ENCODE data around the gene CAPN14.

Gene CAPN14

DNA sequence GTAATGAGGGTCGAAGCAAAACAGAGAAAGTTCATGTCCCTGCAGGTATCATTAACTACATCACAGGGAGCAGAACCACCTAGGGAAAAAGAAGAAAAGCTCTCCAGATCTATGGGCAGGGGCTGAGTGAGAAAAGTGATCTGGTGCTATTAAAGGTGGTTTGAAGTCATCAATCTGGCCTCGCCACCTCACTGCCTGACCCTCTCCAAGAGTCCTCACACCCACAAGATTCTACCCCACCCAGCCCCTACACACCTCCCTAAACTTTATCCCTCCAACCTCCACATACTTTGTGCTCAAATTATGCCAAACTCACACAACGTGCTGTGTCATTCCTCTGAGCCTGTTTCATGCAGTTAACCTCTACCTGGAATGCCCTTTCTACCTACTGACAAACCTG is 81.3 kb downstream of the CAPN14 start:
- Histone ChIP-seq H3K4me3 (ENCODE audit: low read depth, low read length) (no peak overlapping the region), H3K9me3 (ENCODE audit: control insufficient read depth, insufficient read depth, low read depth, low read length) (no peaks in the 10 kb centered on the region), H3K27ac (ENCODE audit: extremely low read depth, low read depth, low read length) (no peak overlapping the region), H3K4me1 (ENCODE audit: control insufficient read depth, insufficient read depth, low read length) (no peaks in the 10 kb centered on the region), H3K36me3 (ENCODE audit: control insufficient read depth in 2 of 2, insufficient read depth in 1 of 2, low read length in 2 of 2) (no peaks in the 10 kb centered on the region)
- TF ChIP-seq EGR2 (tag by site-specific recombination; IDR thresholded peaks at IDR 0.05; ENCODE audit: low read depth) = peak; percentile 64; the same call in 1 of the 2 replicates
- no peak for TF ChIP-seq KLF1 (tag by site-specific recombination; IDR thresholded peaks at IDR 0.05)
- POLR2A ChIA-PET = no interaction called here
- CTCF ChIA-PET = interaction anchor here (0.9 kb wide), 1 partner anchor 87 kb away, joined by 9 read pairs; no protein-coding TSS in a partner anchor

DNA sequence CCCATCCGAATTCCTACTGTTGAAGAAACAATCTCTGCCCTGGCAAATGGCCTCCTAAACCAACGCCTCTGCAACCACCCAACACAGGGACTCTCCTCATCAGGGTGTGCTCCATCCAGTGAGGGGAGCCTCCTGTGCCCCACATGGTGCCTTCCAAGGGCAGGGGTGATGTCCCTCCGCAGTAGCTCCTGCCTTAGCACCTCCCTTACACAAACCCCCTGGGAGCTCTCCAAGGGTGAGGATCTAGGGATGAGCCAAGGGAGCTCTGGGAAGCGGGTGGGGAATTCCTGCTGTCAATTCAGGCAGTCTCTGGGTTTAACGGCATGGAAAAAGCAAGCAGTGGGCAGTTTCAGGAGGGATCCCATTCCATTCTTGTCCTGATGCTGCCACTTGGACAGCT is 82.8 kb downstream of the CAPN14 start:
- Histone ChIP-seq H3K4me1 (ENCODE audit: control insufficient read depth, insufficient read depth, low read length) (no peaks in the 10 kb centered on the region), H3K4me3 (ENCODE audit: low read depth, low read length) (no peak overlapping the region), H3K36me3 (ENCODE audit: control insufficient read depth in 2 of 2, insufficient read depth in 1 of 2, low read length in 2 of 2) (no peaks in the 10 kb centered on the region), H3K27ac (ENCODE audit: extremely low read depth, low read depth, low read length) (no peak overlapping the region), H3K9me3 (ENCODE audit: control insufficient read depth, insufficient read depth, low read depth, low read length) (no peaks in the 10 kb centered on the region)
- no peak for TF ChIP-seq ZNF664 (tag by site-specific recombination; IDR thresholded peaks at IDR 0.05)
- no peak for TF ChIP-seq ZNF112 (tag by site-specific recombination; IDR thresholded peaks at IDR 0.05)
- TF ChIP-seq, protein P1, sequence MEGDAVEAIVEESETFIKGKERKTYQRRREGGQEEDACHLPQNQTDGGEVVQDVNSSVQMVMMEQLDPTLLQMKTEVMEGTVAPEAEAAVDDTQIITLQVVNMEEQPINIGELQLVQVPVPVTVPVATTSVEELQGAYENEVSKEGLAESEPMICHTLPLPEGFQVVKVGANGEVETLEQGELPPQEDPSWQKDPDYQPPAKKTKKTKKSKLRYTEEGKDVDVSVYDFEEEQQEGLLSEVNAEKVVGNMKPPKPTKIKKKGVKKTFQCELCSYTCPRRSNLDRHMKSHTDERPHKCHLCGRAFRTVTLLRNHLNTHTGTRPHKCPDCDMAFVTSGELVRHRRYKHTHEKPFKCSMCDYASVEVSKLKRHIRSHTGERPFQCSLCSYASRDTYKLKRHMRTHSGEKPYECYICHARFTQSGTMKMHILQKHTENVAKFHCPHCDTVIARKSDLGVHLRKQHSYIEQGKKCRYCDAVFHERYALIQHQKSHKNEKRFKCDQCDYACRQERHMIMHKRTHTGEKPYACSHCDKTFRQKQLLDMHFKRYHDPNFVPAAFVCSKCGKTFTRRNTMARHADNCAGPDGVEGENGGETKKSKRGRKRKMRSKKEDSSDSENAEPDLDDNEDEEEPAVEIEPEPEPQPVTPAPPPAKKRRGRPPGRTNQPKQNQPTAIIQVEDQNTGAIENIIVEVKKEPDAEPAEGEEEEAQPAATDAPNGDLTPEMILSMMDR (tag by site-specific recombination; IDR thresholded peaks at IDR 0.05) = no peak
- TF ChIP-seq ZIC2 (tag by site-specific recombination; IDR thresholded peaks at IDR 0.05) = peak; percentile 34; the same call in 1 of the 2 replicates
- no peak for TF ChIP-seq ZNF121 (tag by site-specific recombination; IDR thresholded peaks at IDR 0.05)
- TF ChIP-seq ZNF140 (tag by site-specific recombination; IDR thresholded peaks at IDR 0.05) = no peak
- no peak for TF ChIP-seq PRDM1 (tag by site-specific recombination; IDR thresholded peaks at IDR 0.05)
- ChIA-PET CTCF (interaction anchor here (0.5 to 1.2 kb wide), 2 partner anchors 36 to 233 kb away, joined by 3 read pairs; no protein-coding TSS in a partner anchor), POLR2A (no interaction called here)

DNA sequence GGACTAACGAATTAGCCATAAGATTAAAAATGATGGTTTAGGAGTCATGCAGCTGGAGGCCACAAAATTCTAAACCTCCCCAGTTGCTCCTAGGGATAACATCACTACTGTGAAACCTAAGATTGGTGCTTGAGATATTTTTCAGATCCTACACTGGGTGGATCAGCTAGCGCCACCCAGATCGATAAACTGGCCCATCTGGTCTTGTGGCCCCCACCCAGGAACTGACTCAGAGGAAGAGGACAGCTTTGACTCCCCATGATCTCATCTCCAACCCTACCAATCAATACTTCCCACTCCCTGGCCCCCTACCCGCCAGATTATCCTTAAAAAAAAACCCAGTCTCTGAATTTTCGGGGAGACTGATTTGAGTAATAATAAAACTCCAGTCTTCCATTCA is 84.5 kb downstream of the CAPN14 start:
- Histone ChIP-seq H3K4me1 (ENCODE audit: control insufficient read depth, insufficient read depth, low read length) (no peaks in the 10 kb centered on the region), H3K36me3 (ENCODE audit: control insufficient read depth in 2 of 2, insufficient read depth in 1 of 2, low read length in 2 of 2) (no peaks in the 10 kb centered on the region), H3K9me3 (ENCODE audit: control insufficient read depth, insufficient read depth, low read depth, low read length) (no peaks in the 10 kb centered on the region), H3K27ac (ENCODE audit: extremely low read depth, low read depth, low read length) (no peak overlapping the region), H3K4me3 (ENCODE audit: low read depth, low read length) (no peak overlapping the region)
- POLR2A ChIA-PET = no interaction called here
- TF ChIP-seq HOXA7 (CRISPR knock-in tag; IDR thresholded peaks at IDR 0.05; ENCODE audit: borderline replicate concordance) (no peak), ZNF416 (tag by site-specific recombination; IDR thresholded peaks at IDR 0.05) (no peak), ZNF585B (tag by site-specific recombination; IDR thresholded peaks at IDR 0.05) (no peak), ZFP3 (tag by site-specific recombination; IDR thresholded peaks at IDR 0.05; ENCODE audit: low read depth) (no peak), ZNF664 (tag by site-specific recombination; IDR thresholded peaks at IDR 0.05) (no peak), MYNN (tag by site-specific recombination; IDR thresholded peaks at IDR 0.05; ENCODE audit: borderline replicate concordance) (no peak), ZNF561 (tag by site-specific recombination; IDR thresholded peaks at IDR 0.05; ENCODE audit: borderline replicate concordance) (no peak), REPIN1 (tag by site-specific recombination; IDR thresholded peaks at IDR 0.05; ENCODE audit: low read depth) (no peak), ZNF610 (tag by site-specific recombination; IDR thresholded peaks at IDR 0.05; ENCODE audit: borderline replicate concordance) (no peak)
- TF ChIP-seq, protein P2, sequence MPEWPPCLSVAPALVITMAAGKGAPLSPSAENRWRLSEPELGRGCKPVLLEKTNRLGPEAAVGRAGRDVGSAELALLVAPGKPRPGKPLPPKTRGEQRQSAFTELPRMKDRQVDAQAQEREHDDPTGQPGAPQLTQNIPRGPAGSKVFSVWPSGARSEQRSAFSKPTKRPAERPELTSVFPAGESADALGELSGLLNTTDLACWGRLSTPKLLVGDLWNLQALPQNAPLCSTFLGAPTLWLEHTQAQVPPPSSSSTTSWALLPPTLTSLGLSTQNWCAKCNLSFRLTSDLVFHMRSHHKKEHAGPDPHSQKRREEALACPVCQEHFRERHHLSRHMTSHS (tag by site-specific recombination; IDR thresholded peaks at IDR 0.05) = no peak
- TF ChIP-seq, protein P3, sequence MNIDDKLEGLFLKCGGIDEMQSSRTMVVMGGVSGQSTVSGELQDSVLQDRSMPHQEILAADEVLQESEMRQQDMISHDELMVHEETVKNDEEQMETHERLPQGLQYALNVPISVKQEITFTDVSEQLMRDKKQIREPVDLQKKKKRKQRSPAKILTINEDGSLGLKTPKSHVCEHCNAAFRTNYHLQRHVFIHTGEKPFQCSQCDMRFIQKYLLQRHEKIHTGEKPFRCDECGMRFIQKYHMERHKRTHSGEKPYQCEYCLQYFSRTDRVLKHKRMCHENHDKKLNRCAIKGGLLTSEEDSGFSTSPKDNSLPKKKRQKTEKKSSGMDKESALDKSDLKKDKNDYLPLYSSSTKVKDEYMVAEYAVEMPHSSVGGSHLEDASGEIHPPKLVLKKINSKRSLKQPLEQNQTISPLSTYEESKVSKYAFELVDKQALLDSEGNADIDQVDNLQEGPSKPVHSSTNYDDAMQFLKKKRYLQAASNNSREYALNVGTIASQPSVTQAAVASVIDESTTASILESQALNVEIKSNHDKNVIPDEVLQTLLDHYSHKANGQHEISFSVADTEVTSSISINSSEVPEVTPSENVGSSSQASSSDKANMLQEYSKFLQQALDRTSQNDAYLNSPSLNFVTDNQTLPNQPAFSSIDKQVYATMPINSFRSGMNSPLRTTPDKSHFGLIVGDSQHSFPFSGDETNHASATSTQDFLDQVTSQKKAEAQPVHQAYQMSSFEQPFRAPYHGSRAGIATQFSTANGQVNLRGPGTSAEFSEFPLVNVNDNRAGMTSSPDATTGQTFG (tag by site-specific recombination; IDR thresholded peaks at IDR 0.05; ENCODE audit: borderline replicate concordance) = no peak
- TF ChIP-seq, protein P4, sequence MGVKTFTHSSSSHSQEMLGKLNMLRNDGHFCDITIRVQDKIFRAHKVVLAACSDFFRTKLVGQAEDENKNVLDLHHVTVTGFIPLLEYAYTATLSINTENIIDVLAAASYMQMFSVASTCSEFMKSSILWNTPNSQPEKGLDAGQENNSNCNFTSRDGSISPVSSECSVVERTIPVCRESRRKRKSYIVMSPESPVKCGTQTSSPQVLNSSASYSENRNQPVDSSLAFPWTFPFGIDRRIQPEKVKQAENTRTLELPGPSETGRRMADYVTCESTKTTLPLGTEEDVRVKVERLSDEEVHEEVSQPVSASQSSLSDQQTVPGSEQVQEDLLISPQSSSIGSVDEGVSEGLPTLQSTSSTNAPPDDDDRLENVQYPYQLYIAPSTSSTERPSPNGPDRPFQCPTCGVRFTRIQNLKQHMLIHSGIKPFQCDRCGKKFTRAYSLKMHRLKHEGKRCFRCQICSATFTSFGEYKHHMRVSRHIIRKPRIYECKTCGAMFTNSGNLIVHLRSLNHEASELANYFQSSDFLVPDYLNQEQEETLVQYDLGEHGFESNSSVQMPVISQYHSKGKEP (tag by site-specific recombination; IDR thresholded peaks at IDR 0.05) = no peak
- TF ChIP-seq, protein P5, sequence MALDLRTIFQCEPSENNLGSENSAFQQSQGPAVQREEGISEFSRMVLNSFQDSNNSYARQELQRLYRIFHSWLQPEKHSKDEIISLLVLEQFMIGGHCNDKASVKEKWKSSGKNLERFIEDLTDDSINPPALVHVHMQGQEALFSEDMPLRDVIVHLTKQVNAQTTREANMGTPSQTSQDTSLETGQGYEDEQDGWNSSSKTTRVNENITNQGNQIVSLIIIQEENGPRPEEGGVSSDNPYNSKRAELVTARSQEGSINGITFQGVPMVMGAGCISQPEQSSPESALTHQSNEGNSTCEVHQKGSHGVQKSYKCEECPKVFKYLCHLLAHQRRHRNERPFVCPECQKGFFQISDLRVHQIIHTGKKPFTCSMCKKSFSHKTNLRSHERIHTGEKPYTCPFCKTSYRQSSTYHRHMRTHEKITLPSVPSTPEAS (tag by site-specific recombination; IDR thresholded peaks at IDR 0.05) = no peak
- CTCF ChIA-PET = no interaction called here
